Suprapubic skin (tissue), 4 donors: ENCODE results near the gene AKT1. TPM values are rescaled to one million over a fixed set of nuclear protein-coding genes. Genes with fewer than 3 reads are reported as not detected.

Source experiments
- DNase-seq, 2 donors: peaks; one replicate each; pipeline ENCODE4 v3.0.0-alpha.2; 2019; ENCODE audit warnings: low spot score in 2 of 2
- H3K27ac ChIP-seq: fragments of 200-600 bp; sonication (generic); one replicate; pipeline ENCODE4 v1.5.1; 2019
- H3K27me3 ChIP-seq: fragments of 200-600 bp; sonication (generic); one replicate; pipeline ENCODE4 v1.5.1; 2019
- H3K36me3 ChIP-seq: fragments of 200-600 bp; sonication (generic); one replicate; pipeline ENCODE4 v1.5.1; 2019
- H3K4me1 ChIP-seq: fragments of 200-600 bp; sonication (generic); one replicate; pipeline ENCODE4 v1.5.1; 2019
- H3K4me3 ChIP-seq: fragments of 200-600 bp; sonication (generic); one replicate; pipeline ENCODE4 v1.5.1; 2019; ENCODE audit warnings: mild to moderate bottlenecking
- H3K9me3 ChIP-seq: fragments of 200-600 bp; sonication (generic); one replicate; pipeline ENCODE4 v1.5.1; 2019
- CTCF ChIP-seq, 2 donors: fragments of 200-600 bp in 1 of 2; fragments of 450-650 bp in 1 of 2; sonication (generic) in 1 of 2; IDR thresholded peaks; one replicate each; pipeline ENCODE4 v1.5.1; 2016 to 2019; ENCODE audit warnings: antibody characterized with exemption in 2 of 2, mild to moderate bottlenecking in 1 of 2, moderate library complexity in 1 of 2
- EP300 ChIP-seq: sonication (generic); formaldehyde crosslinking; IDR thresholded peaks from one replicate; pipeline ENCODE4 v1.6.1; 2017; ENCODE audit warnings: antibody characterized with exemption
- POLR2A ChIP-seq, 2 donors: fragments of 450-650 bp; IDR thresholded peaks; one replicate each; pipeline ENCODE4 v1.6.1; 2017; ENCODE audit warnings: antibody characterized with exemption in 2 of 2, mild to moderate bottlenecking in 2 of 2, moderate library complexity in 2 of 2
- POLR2AphosphoS5 ChIP-seq, 3 donors: sonication (generic); formaldehyde crosslinking; IDR thresholded peaks; one replicate each; pipeline ENCODE4 v1.6.1; 2017; ENCODE audit warnings: antibody characterized with exemption in 3 of 3
- WGBS: methylation state at CpG from one replicate; pipeline ENCODE4 v1.1.5; 2018; 5-methylcytosine and 5-hydroxymethylcytosine counted together
- total RNA-seq, 4 donors: library from RNA; depleted of rRNA; stranded (reverse); fragments of >200 nt; gene quantifications; one replicate each; pipeline ENCODE4 v1.1.0, GENCODE V29; 2016

Gene AKT1
- total RNA-seq, 4 donors from 2014 or later: 63.1 to 77.6 (median 70.4) TPM

GRCh38 chr14:104750056-104750752 lies 45.3 kb downstream of the AKT1 start:
- Histone ChIP-seq H3K4me1 (peaks cover 69% of the 10 kb centered on the region), H3K27me3 (no peaks in the 10 kb centered on the region), H3K36me3 (peaks cover 2% of the 10 kb centered on the region), H3K4me3 (no peak overlapping the region), H3K27ac (no peak overlapping the region), H3K9me3 (no peaks in the 10 kb centered on the region)
- TF ChIP-seq CTCF (IDR thresholded peaks at IDR 0.05) (no peak), POLR2A (IDR thresholded peaks at IDR 0.05) (no peak), POLR2AphosphoS5 (IDR thresholded peaks at IDR 0.05) (no peak), EP300 (no peak)
- no peak for DNase-seq
- 58% methylated on average over 12 of the region's 12 CpGs for WGBS

GRCh38 chr14:104749111-104749649 lies 46.4 kb downstream of the AKT1 start:
- Histone ChIP-seq H3K27ac (no peak overlapping the region), H3K9me3 (no peaks in the 10 kb centered on the region), H3K4me3 (no peak overlapping the region), H3K36me3 (no peaks in the 10 kb centered on the region), H3K27me3 (no peaks in the 10 kb centered on the region), H3K4me1 (peaks cover 58% of the 10 kb centered on the region)
- 46% methylated on average over 11 of the region's 11 CpGs for WGBS
- DNase-seq: no peak
- TF ChIP-seq POLR2AphosphoS5 (IDR thresholded peaks at IDR 0.05): no peak

GRCh38 chr14:104747876-104748275 lies 47.7 kb downstream of the AKT1 start:
- no peak for DNase-seq

GRCh38 chr14:104746934-104747481 lies 48.5 kb downstream of the AKT1 start:
- DNase-seq: no peak
- H3K4me3 ChIP-seq: no peak overlapping the region
- H3K27me3 ChIP-seq: no peaks in the 10 kb centered on the region
- H3K4me1 ChIP-seq: peaks cover 48% of the 10 kb centered on the region
- TF ChIP-seq POLR2A (IDR thresholded peaks at IDR 0.05): no peak
- no peak for TF ChIP-seq POLR2AphosphoS5 (IDR thresholded peaks at IDR 0.05)
- TF ChIP-seq CTCF (IDR thresholded peaks at IDR 0.05): no peak
- TF ChIP-seq EP300: no peak
- H3K9me3 ChIP-seq: no peaks in the 10 kb centered on the region
- no peaks in the 10 kb centered on the region for H3K36me3 ChIP-seq
- peak overlapping the region; percentile 27 for H3K27ac ChIP-seq
- 34% methylated on average over 7 of the region's 7 CpGs for WGBS

More at GRCh38 chr14:104747876-104748275, 47.7 kb downstream of the AKT1 start:
- Histone ChIP-seq H3K27me3 (no peaks in the 10 kb centered on the region), H3K4me3 (no peak overlapping the region), H3K9me3 (no peaks in the 10 kb centered on the region), H3K36me3 (no peaks in the 10 kb centered on the region), H3K4me1 (peaks cover 51% of the 10 kb centered on the region), H3K27ac (no peak overlapping the region)
- 78% methylated on average over 9 of the region's 9 CpGs for WGBS
- no peak for TF ChIP-seq EP300
- TF ChIP-seq POLR2AphosphoS5 (IDR thresholded peaks at IDR 0.05): no peak
- no peak for TF ChIP-seq CTCF (IDR thresholded peaks at IDR 0.05)
- no peak for TF ChIP-seq POLR2A (IDR thresholded peaks at IDR 0.05)

GRCh38 chr14:104746071-104746545 lies 49.4 kb downstream of the AKT1 start:
- Histone ChIP-seq H3K27me3 (no peaks in the 10 kb centered on the region), H3K36me3 (no peaks in the 10 kb centered on the region), H3K27ac (no peak overlapping the region), H3K4me1 (peaks cover 44% of the 10 kb centered on the region), H3K9me3 (no peaks in the 10 kb centered on the region), H3K4me3 (no peak overlapping the region)
- DNase-seq: no peak
- 73% methylated on average over 12 of the region's 13 CpGs for WGBS
- TF ChIP-seq POLR2A (IDR thresholded peaks at IDR 0.05) (no peak), CTCF (IDR thresholded peaks at IDR 0.05) (no peak), POLR2AphosphoS5 (IDR thresholded peaks at IDR 0.05) (no peak), EP300 (no peak)
